GM21717 (cell line): ENCODE results near the gene DYNC1I1.

ENCODE experiments used
- ATAC-seq: cut with Tn5 transposase; IDR thresholded peaks from one replicate; pipeline ENCODE4 v1.9.1; 2021; ENCODE audit warnings: mild to moderate bottlenecking, moderate library complexity; ENCODE audit not compliant: unreplicated experiment

DYNC1I1 gene

DNA sequence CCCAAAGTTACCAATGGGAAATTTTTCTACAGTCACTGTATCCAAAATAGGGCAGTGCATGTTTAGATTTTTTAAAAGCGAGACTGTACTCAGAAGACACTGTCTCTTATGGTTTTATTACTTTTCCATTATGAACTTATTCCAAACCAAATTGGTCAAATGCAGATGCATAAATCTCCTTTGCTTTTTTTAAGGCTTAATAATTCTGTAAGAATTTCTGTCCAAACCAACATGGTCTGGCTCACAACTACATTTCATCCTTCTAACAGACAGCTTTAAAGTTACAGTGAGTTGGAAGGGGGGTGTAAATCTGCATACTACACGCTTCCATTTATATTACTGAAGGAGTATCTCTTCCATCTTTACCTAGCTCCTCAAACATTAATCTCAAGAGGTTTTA, 350.4 kb downstream of the DYNC1I1 start:
- ATAC-seq, result no peak

DNA sequence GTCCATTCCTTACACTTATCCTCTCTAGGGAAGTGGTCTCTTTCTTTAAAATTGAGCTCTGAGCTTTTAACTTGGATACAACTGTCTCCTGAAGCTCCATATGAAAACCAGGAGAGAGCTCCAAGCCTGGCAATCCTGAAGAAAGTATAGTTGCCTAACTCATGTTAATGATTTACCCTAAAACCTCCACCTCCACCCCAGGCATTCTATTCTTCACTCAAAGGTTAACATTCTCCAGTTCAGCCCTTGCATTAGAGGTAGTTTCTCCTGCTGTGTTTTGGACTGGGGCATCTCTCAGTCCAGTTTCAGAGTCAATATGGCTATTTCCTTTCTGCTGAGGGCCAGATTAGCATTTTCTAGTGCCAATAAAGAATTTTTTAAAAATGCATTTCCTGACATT, 354.0 kb downstream of the DYNC1I1 start:
- ATAC-seq, result no peak

DNA sequence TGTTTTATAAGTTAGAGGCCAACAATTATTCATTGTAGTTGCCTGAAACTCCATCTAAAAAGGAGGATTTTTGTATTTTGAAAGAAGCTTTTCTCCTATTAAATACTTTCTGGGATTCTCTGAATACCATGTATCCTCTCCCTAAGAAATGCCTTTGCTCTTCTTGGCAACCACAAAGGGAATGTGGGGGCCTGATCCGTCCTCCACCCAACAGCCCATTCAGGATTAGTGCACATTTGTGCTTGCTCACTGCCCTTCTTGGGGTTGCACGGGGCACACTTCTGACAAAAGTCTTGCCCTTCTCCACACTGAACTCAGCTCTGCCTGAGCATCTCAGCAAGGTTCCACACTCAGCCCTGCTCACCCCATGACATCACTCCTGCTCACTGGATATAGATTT, 355.4 kb downstream of the DYNC1I1 start:
- ATAC-seq, result no peak

DNA sequence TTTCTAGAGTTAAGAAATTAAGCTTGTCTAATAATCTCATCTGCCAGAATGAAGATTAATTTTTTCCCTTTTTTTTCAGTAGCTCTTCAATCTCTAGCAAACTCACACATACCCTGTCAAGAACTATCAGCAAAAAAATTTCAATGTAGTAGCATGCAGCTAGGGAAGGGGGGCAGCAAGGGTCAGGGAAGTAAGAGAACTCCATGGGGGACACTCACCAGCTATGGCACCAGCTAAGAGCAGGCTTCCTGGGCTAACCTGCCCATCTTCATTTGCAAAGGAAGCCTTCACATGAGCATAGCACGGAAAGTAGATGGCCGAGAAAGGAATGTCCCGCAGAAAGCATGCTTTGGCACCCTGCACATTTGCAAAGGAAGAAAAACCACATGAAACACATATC, 359.2 kb downstream of the DYNC1I1 start:
- ATAC-seq, result no peak

DNA sequence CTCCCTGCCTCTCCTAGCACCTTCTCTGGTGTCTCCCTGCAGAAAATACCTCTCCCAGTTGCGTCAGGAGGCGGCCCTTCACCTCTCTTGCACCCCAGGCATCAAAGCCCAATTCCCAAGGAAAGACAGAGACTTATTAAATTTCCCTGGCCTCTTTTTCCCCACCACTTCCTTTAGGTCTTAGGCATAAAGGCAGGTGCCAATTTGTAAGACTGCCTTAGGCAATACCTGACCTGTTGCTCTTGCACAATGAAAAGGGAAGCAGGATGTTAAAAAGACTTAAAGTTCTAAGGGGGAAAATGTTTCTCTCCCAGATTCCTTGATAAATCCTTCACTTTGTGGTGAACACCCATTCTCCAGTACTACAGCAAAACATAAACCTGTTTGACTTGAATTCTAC, 362.9 kb downstream of the DYNC1I1 start:
- no peak for ATAC-seq

DNA sequence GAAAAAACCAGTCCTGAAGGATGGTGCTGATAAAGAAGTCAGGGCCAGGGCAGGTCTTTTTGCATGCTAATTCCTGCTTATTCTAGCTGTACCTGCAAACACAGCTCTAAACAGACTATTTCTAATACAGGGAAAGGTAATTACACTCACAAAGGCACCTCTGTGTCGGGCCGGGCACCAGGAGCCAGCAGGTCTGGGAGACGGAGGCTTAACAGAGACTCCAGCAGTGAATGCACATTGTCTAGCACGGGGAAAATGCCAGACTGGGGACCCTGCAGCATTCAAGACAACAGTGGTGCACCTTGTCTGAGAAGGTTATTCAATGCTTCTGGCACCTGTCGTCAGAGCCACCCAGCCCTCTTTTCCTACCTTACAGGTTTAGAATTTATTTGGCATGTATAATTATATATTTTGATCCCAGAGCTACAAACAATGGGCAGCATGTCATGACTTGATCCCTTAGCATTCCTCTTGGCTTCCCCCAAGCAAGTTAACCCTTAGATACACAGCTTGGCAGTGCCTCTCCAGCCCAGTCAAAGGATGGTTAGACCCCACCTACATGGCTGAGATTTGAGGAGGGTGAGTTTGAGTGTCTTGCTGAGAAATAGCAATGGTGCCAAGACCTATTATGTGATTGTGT, 364.4 kb downstream of the DYNC1I1 start:
- ATAC-seq, result no peak

DNA sequence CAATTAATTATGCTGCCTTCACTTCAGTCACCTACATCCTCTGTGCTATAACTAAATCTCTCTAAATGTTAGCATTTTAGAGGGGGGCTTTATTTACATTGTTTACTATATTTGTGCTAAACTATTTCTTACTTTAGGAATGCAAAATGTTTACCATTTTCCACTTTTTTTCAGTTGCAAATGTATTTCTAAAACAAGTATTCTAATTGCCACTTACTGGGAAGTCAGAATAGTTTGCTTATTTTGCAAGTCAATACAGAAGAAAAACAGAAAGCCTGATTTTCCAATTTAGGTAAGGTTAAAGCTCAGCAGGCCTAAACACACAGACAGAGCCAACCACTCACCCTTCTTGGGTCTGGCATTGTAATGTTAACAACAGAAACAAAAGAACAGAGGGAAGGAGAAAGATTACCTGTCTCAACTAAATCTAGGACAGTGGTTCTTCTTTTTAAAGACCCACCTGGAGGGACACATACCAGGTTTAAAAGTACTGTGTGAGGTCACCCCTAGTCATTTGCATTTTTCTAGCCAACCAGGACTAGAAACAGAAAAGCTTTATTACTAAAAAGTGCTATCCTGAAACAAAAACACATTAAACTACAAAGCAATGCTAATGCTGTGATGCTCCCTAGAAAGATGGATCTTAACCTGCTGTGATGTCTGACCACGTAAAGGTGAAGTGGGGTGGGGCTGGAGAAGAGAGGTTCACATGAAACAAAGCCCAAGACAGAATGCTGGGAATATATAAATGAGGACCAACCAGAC, 371.3 kb downstream of the DYNC1I1 start:
- no peak for ATAC-seq

DNA sequence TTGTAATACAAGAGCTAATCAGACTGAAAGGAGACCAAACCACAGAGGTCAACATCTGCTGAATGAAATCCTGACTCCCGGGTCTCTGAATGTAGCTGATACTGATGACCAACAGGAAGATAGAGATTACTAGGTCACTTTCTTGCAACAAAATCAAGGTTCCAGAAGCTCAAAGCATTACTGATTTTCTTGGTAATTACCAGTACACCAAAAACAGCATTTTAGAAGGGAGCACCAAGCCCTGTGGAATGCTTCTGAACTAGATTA, 371.8 kb downstream of the DYNC1I1 start:
- no peak for ATAC-seq
